GM12874 (cell line): ENCODE data around the gene MTMR1.

ENCODE experiments used
- CTCF ChIP-seq: IDR thresholded peaks from 2 replicates; pipeline ENCODE4 v1.5.1; 2011; ENCODE audit warnings: low read depth, mild to moderate bottlenecking, control low read depth, low read length, moderate library complexity; ENCODE audit not compliant: insufficient read depth

Gene MTMR1

GRCh38 chrX:150688911-150689451, 4.2 kb upstream of the MTMR1 start:
- no peak for TF ChIP-seq CTCF

GRCh38 chrX:150690126-150690525, 3.1 kb upstream of the MTMR1 start:
- TF ChIP-seq CTCF: no peak

GRCh38 chrX:150692296-150692695, 900 bp upstream of the MTMR1 start:
- TF ChIP-seq CTCF: no peak

- no peak for TF ChIP-seq CTCF
Measured at GRCh38 chrX:150693725-150694574, 754 bp downstream of the MTMR1 start.

GRCh38 chrX:150694738-150695410, 1.7 kb downstream of the MTMR1 start:
- TF ChIP-seq CTCF: no peak

GRCh38 chrX:150696331-150696730, 3.1 kb downstream of the MTMR1 start:
- no peak for TF ChIP-seq CTCF

GRCh38 chrX:150696866-150697265, 3.7 kb downstream of the MTMR1 start:
- no peak for TF ChIP-seq CTCF
